ENCODE data around the gene DSCAM.

DNA sequence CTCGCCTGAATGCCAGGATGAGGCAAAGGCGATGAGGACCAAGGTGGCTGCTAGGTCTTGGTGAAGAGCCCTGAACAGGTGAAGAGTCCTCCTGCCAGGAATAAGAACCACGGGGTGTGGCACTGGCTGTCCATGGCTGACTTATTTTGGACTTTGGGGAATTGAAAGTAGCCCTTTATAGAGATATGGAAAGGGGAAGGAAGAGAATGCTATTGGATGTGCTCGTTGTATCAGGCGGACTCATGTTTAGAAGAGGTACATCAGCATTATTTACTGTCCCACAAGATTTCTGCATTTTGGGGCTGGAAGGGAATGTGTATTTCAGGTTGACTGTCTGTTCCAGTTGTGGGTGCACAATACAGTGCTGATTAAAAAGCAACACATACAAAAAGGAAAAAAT is 465.8 kb downstream of the DSCAM start:
- TF ChIP-seq, protein P1, sequence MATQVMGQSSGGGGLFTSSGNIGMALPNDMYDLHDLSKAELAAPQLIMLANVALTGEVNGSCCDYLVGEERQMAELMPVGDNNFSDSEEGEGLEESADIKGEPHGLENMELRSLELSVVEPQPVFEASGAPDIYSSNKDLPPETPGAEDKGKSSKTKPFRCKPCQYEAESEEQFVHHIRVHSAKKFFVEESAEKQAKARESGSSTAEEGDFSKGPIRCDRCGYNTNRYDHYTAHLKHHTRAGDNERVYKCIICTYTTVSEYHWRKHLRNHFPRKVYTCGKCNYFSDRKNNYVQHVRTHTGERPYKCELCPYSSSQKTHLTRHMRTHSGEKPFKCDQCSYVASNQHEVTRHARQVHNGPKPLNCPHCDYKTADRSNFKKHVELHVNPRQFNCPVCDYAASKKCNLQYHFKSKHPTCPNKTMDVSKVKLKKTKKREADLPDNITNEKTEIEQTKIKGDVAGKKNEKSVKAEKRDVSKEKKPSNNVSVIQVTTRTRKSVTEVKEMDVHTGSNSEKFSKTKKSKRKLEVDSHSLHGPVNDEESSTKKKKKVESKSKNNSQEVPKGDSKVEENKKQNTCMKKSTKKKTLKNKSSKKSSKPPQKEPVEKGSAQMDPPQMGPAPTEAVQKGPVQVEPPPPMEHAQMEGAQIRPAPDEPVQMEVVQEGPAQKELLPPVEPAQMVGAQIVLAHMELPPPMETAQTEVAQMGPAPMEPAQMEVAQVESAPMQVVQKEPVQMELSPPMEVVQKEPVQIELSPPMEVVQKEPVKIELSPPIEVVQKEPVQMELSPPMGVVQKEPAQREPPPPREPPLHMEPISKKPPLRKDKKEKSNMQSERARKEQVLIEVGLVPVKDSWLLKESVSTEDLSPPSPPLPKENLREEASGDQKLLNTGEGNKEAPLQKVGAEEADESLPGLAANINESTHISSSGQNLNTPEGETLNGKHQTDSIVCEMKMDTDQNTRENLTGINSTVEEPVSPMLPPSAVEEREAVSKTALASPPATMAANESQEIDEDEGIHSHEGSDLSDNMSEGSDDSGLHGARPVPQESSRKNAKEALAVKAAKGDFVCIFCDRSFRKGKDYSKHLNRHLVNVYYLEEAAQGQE (IDR thresholded peaks at IDR 0.05; ENCODE audit: insufficient read depth in 1 of 2, low read depth in 2 of 2, low read length in 2 of 2), result no peak
- no peak for TF ChIP-seq TAF1 (IDR thresholded peaks at IDR 0.05; ENCODE audit: borderline replicate concordance, insufficient read depth, low read length)

All from PFSK-1 (cell line).